ENCODE data around the gene UROC1. TPM values are rescaled to one million over a fixed set of nuclear protein-coding genes. Genes with fewer than 3 reads are reported as not detected.

Gene UROC1
- total RNA-seq, 1 experiment from 2014 or later, result not detected

- Mint-ChIP-seq H3K9me3 (ENCODE audit: unreplicated experiment) (no peaks in the 10 kb centered on the region), H3K4me1 (ENCODE audit: low read depth, unreplicated experiment) (peaks cover 8% of the 10 kb centered on the region), H3K27me3 (ENCODE audit: insufficient read depth, unreplicated experiment) (no peaks in the 10 kb centered on the region), H3K36me3 (ENCODE audit: insufficient read depth, unreplicated experiment) (peaks cover 1% of the 10 kb centered on the region), H3K4me3 (ENCODE audit: unreplicated experiment) (no peak overlapping the region), H3K27ac (ENCODE audit: unreplicated experiment) (no peak overlapping the region)
- Histone ChIP-seq H3K27me3 (replicated peaks; ENCODE audit: control insufficient read depth, insufficient read depth, low read length) (no peaks in the 10 kb centered on the region), H3K4me1 (peaks cover 10% of the 10 kb centered on the region), H3K9me3 (no peaks in the 10 kb centered on the region), H3K36me3 (ENCODE audit: control insufficient read depth, insufficient read depth, low read length) (no peaks in the 10 kb centered on the region; the same call in 1 of the 2 replicates), H3K4me3 (ENCODE audit: low read depth, low read length) (no peak overlapping the region)
- intact Hi-C loops (cut with micrococcal nuclease; ENCODE audit: unreplicated experiment), result no loop called here
- ChIA-PET CTCF (no interaction called here), POLR2A (no interaction called here)
- no TSS peak for BruUV-seq (replicated peaks)
- no peak for TF ChIP-seq CTCF (IDR thresholded peaks at IDR 0.05; ENCODE audit: insufficient read depth in 1 of 2, low read depth in 1 of 2, low read length in 1 of 2, severe bottlenecking in 1 of 2, unreplicated experiment in 1 of 2)
- DNase-seq, result no peak
Observed at GRCh38 chr3:126442094-126442855, 75.3 kb downstream of the UROC1 start.

GRCh38 chr3:126441256-126441880 lies 76.2 kb downstream of the UROC1 start:
- Mint-ChIP-seq H3K27me3 (ENCODE audit: insufficient read depth, unreplicated experiment) (no peaks in the 10 kb centered on the region), H3K4me1 (ENCODE audit: low read depth, unreplicated experiment) (peaks cover 8% of the 10 kb centered on the region), H3K36me3 (ENCODE audit: insufficient read depth, unreplicated experiment) (peaks cover 6% of the 10 kb centered on the region), H3K27ac (ENCODE audit: unreplicated experiment) (no peak overlapping the region), H3K4me3 (ENCODE audit: unreplicated experiment) (no peak overlapping the region), H3K9me3 (ENCODE audit: unreplicated experiment) (no peaks in the 10 kb centered on the region)
- CTCF ChIA-PET, result no interaction called here
- H3K36me3 ChIP-seq (ENCODE audit: control insufficient read depth, insufficient read depth, low read length), result no peaks in the 10 kb centered on the region; the same call in 1 of the 2 replicates
- no peak for TF ChIP-seq CTCF (IDR thresholded peaks at IDR 0.05; ENCODE audit: insufficient read depth in 1 of 2, low read depth in 1 of 2, low read length in 1 of 2, severe bottlenecking in 1 of 2, unreplicated experiment in 1 of 2)
- no peaks in the 10 kb centered on the region for H3K27me3 ChIP-seq (replicated peaks; ENCODE audit: control insufficient read depth, insufficient read depth, low read length)
- no peaks in the 10 kb centered on the region for H3K9me3 ChIP-seq
- intact Hi-C loops (cut with micrococcal nuclease; ENCODE audit: unreplicated experiment), result no loop called here
- no peak for DNase-seq
- no TSS peak for BruUV-seq (replicated peaks)
- H3K4me3 ChIP-seq (ENCODE audit: low read depth, low read length), result no peak overlapping the region
- POLR2A ChIA-PET, result no interaction called here
- H3K4me1 ChIP-seq, result peaks cover 10% of the 10 kb centered on the region

- DNase-seq, result no peak
- no TSS peak for BruUV-seq (replicated peaks)
- Histone ChIP-seq H3K36me3 (ENCODE audit: control insufficient read depth, insufficient read depth, low read length) (no peaks in the 10 kb centered on the region), H3K9me3 (no peaks in the 10 kb centered on the region), H3K27me3 (replicated peaks; ENCODE audit: control insufficient read depth, insufficient read depth, low read length) (no peaks in the 10 kb centered on the region), H3K4me1 (peaks cover 4% of the 10 kb centered on the region), H3K4me3 (ENCODE audit: low read depth, low read length) (no peak overlapping the region)
- no peak for TF ChIP-seq CTCF (IDR thresholded peaks at IDR 0.05; ENCODE audit: insufficient read depth in 1 of 2, low read depth in 1 of 2, low read length in 1 of 2, severe bottlenecking in 1 of 2, unreplicated experiment in 1 of 2)
- Mint-ChIP-seq H3K36me3 (ENCODE audit: insufficient read depth, unreplicated experiment) (peaks cover 6% of the 10 kb centered on the region), H3K4me3 (ENCODE audit: unreplicated experiment) (no peak overlapping the region), H3K4me1 (ENCODE audit: low read depth, unreplicated experiment) (peaks cover 2% of the 10 kb centered on the region), H3K9me3 (ENCODE audit: unreplicated experiment) (no peaks in the 10 kb centered on the region), H3K27ac (ENCODE audit: unreplicated experiment) (peak overlapping the region; percentile 53), H3K27me3 (ENCODE audit: insufficient read depth, unreplicated experiment) (no peaks in the 10 kb centered on the region)
- CTCF ChIA-PET, result no interaction called here
- POLR2A ChIA-PET, result no interaction called here
- intact Hi-C loops (cut with micrococcal nuclease; ENCODE audit: unreplicated experiment), result no loop called here
Observed at GRCh38 chr3:126440709-126440995, 76.9 kb downstream of the UROC1 start.

Measured in Caco-2 (cell line).